HEK293 (cell line): ENCODE results near the gene VGLL4.
"Not testable (repeated sequence)": the region's sequence is repeated elsewhere in the genome, so short reads cannot be mapped to it uniquely, and the experiment has no call there.

ENCODE experiments used
- CTCF ChIA-PET: fragments of 350-600 bp; formaldehyde crosslinking; extraction: SDS; loops from one replicate; lab custom pipeline; 2021; ENCODE audit warnings: antibody characterized with exemption; lab: Yijun Ruan, JAX
- POLR2A ChIA-PET: fragments of 300-600 bp; formaldehyde crosslinking; extraction: SDS; loops from one replicate; lab custom pipeline; 2020; ENCODE audit warnings: antibody characterized with exemption, inconsistent platforms; lab: Yijun Ruan, JAX
- H3K27ac ChIP-seq: fragments of 200-500 bp; sonication (Bioruptor generic); 2 replicates; pipeline ENCODE4 v1.5.1; 2014; ENCODE audit warnings: low read depth, low read length, control low read depth, inconsistent platforms; ENCODE audit errors: extremely low read depth
- H3K36me3 ChIP-seq, 2 experiments: fragments of 200-500 bp in 1 of 2; sonication (Bioruptor generic) in 1 of 2; 1 replicate in 1 of 2; 2 replicates in 1 of 2; pipeline ENCODE4 v1.5.1; 2014 to 2017; ENCODE audit warnings: inconsistent platforms in 2 of 2, low read length in 2 of 2; ENCODE audit not compliant: control insufficient read depth in 2 of 2, insufficient read depth in 1 of 2
- H3K4me1 ChIP-seq: fragments of 200-500 bp; sonication (Bioruptor generic); 2 replicates; pipeline ENCODE4 v1.5.1; 2014; ENCODE audit warnings: mild to moderate bottlenecking, low read length, inconsistent platforms; ENCODE audit not compliant: control insufficient read depth, insufficient read depth
- H3K4me3 ChIP-seq: 2 replicates; pipeline ENCODE4 v1.5.1; 2011; ENCODE audit warnings: low read depth, mild to moderate bottlenecking, control low read depth, low read length, moderate library complexity
- H3K9me3 ChIP-seq: fragments of 200-500 bp; sonication (Bioruptor generic); 2 replicates; pipeline ENCODE4 v1.5.1; 2014; ENCODE audit warnings: low read depth, low read length, inconsistent platforms; ENCODE audit not compliant: control insufficient read depth, insufficient read depth
- SCRT1 ChIP-seq: fragments of 450-650 bp; formaldehyde crosslinking; IDR thresholded peaks from 2 replicates; pipeline ENCODE4 v1.5.1; 2016; ENCODE audit warnings: missing biosample characterization, missing genetic modification characterization, borderline replicate concordance
- SP3 ChIP-seq: fragments of 450-650 bp; formaldehyde crosslinking; IDR thresholded peaks from 2 replicates; pipeline ENCODE4 v1.5.1; 2016; ENCODE audit warnings: missing biosample characterization, missing genetic modification characterization
- ZFHX2 ChIP-seq: fragments of 450-650 bp; formaldehyde crosslinking; conservative IDR thresholded peaks from 2 replicates; pipeline ENCODE4 v1.5.1; 2016; ENCODE audit warnings: missing biosample characterization, missing genetic modification characterization
- ZNF169 ChIP-seq: fragments of 450-650 bp; formaldehyde crosslinking; IDR thresholded peaks from 2 replicates; pipeline ENCODE4 v1.5.1; 2016; ENCODE audit warnings: missing biosample characterization, missing genetic modification characterization
- ZNF174 ChIP-seq: fragments of 450-650 bp; formaldehyde crosslinking; IDR thresholded peaks from 2 replicates; pipeline ENCODE4 v1.5.0; 2017; ENCODE audit warnings: missing biosample characterization, mild to moderate bottlenecking, missing genetic modification characterization
- ZNF2 ChIP-seq: fragments of 450-650 bp; formaldehyde crosslinking; IDR thresholded peaks from 2 replicates; pipeline ENCODE4 v1.5.1; 2016; ENCODE audit warnings: missing biosample characterization, missing genetic modification characterization
- ZNF214 ChIP-seq: fragments of 450-650 bp; formaldehyde crosslinking; IDR thresholded peaks from 2 replicates; pipeline ENCODE4 v1.5.1; 2017; ENCODE audit warnings: missing biosample characterization, mild to moderate bottlenecking, missing genetic modification characterization, borderline replicate concordance
- ZNF302 ChIP-seq: fragments of 450-650 bp; formaldehyde crosslinking; IDR thresholded peaks from 2 replicates; pipeline ENCODE4 v1.5.1; 2016; ENCODE audit warnings: missing biosample characterization, missing genetic modification characterization, low read depth
- ZNF341 ChIP-seq: fragments of 450-650 bp; formaldehyde crosslinking; IDR thresholded peaks from 2 replicates; pipeline ENCODE4; 2016; ENCODE audit warnings: low read depth, missing biosample characterization, missing genetic modification characterization
- ZNF37A ChIP-seq: fragments of 450-650 bp; IDR thresholded peaks from 2 replicates; pipeline ENCODE4 v1.5.1; 2018; ENCODE audit warnings: missing biosample characterization, missing genetic modification characterization
- ZNF404 ChIP-seq: fragments of 450-650 bp; formaldehyde crosslinking; IDR thresholded peaks from 2 replicates; pipeline ENCODE4 v1.5.1; 2017; ENCODE audit warnings: missing biosample characterization, missing genetic modification characterization
- ZNF48 ChIP-seq: fragments of 450-650 bp; formaldehyde crosslinking; IDR thresholded peaks from 2 replicates; pipeline ENCODE4 v1.5.1; 2016; ENCODE audit warnings: missing biosample characterization, missing genetic modification characterization
- ZNF529 ChIP-seq: fragments of 450-650 bp; formaldehyde crosslinking; IDR thresholded peaks from 2 replicates; pipeline ENCODE4 v1.5.1; 2017; ENCODE audit warnings: missing genetic modification characterization, missing biosample characterization; ENCODE audit not compliant: insufficient replicate concordance
- ZNF585B ChIP-seq: fragments of 450-650 bp; formaldehyde crosslinking; IDR thresholded peaks from 2 replicates; pipeline ENCODE4 v1.5.1; 2016; ENCODE audit warnings: missing biosample characterization, missing genetic modification characterization
- ZNF600 ChIP-seq: fragments of 450-650 bp; formaldehyde crosslinking; IDR thresholded peaks from 2 replicates; pipeline ENCODE4 v1.5.1; 2016; ENCODE audit warnings: missing biosample characterization, missing genetic modification characterization
- ZNF701 ChIP-seq: fragments of 450-650 bp; formaldehyde crosslinking; IDR thresholded peaks from 2 replicates; pipeline ENCODE4 v1.5.1; 2016; ENCODE audit warnings: missing biosample characterization, missing genetic modification characterization
- ZNF707 ChIP-seq: fragments of 450-650 bp; formaldehyde crosslinking; IDR thresholded peaks from 2 replicates; pipeline ENCODE4 v1.5.1; 2016; ENCODE audit warnings: missing biosample characterization, missing genetic modification characterization
- ZNF768 ChIP-seq: fragments of 450-650 bp; formaldehyde crosslinking; IDR thresholded peaks from 2 replicates; pipeline ENCODE4 v1.5.1; 2018; ENCODE audit warnings: missing biosample characterization, mild to moderate bottlenecking, missing genetic modification characterization
- TF ChIP-seq, protein P1 (sequence below): fragments of 450-650 bp; formaldehyde crosslinking; IDR thresholded peaks from 2 replicates; pipeline ENCODE4 v1.5.1; 2016; ENCODE audit warnings: missing biosample characterization, missing genetic modification characterization, low read depth
- TF ChIP-seq, protein P2 (sequence below): fragments of 450-650 bp; formaldehyde crosslinking; IDR thresholded peaks from 2 replicates; pipeline ENCODE4 v1.5.1; 2017; ENCODE audit warnings: missing biosample characterization, missing genetic modification characterization

Gene VGLL4

DNA sequence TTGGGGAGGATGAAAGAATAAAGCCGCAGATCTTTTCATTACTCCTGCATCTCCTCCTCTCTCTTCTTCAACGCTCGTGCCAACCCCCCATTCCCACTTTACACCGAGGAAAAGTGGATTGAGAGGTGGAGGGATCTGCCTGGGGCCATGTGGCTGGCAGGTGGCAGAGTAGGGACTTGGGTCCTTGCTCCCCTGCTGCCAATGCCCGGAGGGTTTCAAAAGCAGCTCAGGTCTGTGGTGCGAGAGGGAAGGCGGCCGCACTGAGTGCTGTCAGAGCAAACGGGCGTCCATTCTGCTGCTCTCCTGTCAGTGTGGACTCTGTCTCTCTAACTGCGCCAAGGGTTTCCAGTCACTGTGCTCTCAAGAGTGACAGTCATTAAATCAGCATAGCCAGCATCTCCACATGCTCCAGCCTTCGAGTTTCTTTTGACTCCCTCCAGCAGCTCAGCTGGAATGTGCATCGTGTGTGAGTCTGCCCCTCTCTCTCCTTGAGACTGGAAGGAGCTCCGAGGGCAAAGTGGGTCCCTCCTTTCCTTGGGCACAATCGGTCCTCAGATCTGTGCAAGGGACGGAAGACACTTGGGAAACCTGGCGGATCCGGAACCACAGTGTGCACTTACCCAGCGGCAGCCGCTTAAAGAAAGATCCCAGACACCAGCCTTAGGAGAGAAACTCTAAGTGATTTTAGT lies 68.6 kb downstream of the VGLL4 start:
- Histone ChIP-seq H3K4me3 (no peak overlapping the region), H3K36me3 (peaks cover 0 to 8% of the 10 kb centered on the region in 2 experiments; a peak in 2 of 3 replicates), H3K9me3 (no peaks in the 10 kb centered on the region)
- CTCF ChIA-PET = no interaction called here
- TF ChIP-seq SP3 (tag by site-specific recombination) = no peak
- no peak for TF ChIP-seq ZNF701 (tag by site-specific recombination)
- no peak for TF ChIP-seq ZNF600 (tag by site-specific recombination)
- no peak for TF ChIP-seq ZNF302 (tag by site-specific recombination)
- TF ChIP-seq, all 188 proteins: peak for 0
- POLR2A ChIA-PET = no interaction called here
- Histone ChIP-seq H3K27ac (no peak overlapping the region), H3K4me1 (no peaks in the 10 kb centered on the region)

DNA sequence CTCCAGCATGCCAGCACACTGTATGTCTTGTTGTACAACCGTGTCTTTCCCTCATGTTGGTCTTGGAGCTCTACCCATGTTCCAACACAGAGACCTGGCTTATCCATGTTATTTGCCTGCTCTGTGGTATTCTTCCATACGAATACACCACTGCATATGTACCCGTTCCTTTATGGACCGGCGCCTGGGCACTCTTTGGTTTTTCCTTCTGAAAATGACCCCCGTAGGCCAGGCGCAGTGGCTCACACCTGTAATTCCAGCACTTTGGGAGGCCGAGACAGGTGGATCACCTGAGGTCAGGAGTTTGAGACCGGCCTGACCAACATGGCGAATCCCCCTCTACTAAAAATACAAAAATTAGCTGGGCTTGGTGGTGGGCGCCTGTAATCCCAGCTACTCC lies 71.1 kb downstream of the VGLL4 start:
- H3K36me3 ChIP-seq = peaks cover 0 to 11% of the 10 kb centered on the region in 2 experiments; a peak in 2 of 3 replicates
- H3K4me3 ChIP-seq, H3K27ac ChIP-seq, POLR2A ChIA-PET, H3K4me1 ChIP-seq, H3K9me3 ChIP-seq: not testable (repeated sequence)
- CTCF ChIA-PET = interaction anchor here (0.5 to 0.6 kb wide), 2 partner anchors 73 to 80 kb away, joined by 3 to 4 read pairs; no protein-coding TSS in a partner anchor
- TF ChIP-seq ZNF600 (tag by site-specific recombination) = 0 out of 2 replicates have a peak, but pooled peaks have one; percentile 20

DNA sequence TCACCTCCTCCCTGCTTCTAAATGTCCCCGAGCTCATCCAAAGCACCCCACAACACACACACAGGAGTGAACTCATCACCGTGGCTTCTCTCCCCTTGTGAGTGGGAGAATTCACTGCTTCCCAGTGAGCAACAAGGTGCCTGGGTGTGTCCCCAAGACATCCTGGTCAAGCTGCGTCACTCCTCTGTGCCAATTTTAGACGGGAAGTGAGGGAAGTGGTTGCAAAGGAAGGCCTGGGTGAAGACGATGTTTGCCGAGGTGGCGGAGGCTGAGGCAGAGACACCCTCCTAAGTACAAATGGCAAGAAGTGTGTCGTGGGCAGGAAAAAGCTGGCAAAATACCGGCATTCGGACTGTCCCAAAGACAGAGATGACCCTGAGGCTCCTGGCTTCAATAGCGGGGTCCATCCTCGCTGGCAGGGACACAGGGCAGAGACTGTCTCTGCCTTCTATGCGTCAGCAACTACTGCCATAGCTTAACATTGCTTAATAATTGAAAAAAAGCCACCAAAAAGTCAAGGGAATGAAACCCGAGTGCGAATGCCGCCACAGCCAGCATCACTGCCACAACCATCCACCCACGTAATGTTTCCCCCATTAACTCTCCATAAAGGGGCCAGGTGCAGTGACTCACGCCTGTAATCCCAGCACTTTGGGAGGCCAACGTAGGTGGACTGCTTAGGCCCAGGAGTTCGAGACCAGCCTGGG lies 72.8 kb downstream of the VGLL4 start:
- Histone ChIP-seq H3K9me3 (no peaks in the 10 kb centered on the region), H3K4me1 (no peaks in the 10 kb centered on the region), H3K4me3 (no peak overlapping the region), H3K27ac (no peak overlapping the region), H3K36me3 (peaks cover 0 to 23% of the 10 kb centered on the region in 2 experiments; a peak in 2 of 3 replicates)
- TF ChIP-seq ZNF404 (tag by site-specific recombination) = no peak
- no peak for TF ChIP-seq ZNF341 (tag by site-specific recombination)
- TF ChIP-seq ZNF529 (tag by site-specific recombination) = no peak
- TF ChIP-seq, protein P1, sequence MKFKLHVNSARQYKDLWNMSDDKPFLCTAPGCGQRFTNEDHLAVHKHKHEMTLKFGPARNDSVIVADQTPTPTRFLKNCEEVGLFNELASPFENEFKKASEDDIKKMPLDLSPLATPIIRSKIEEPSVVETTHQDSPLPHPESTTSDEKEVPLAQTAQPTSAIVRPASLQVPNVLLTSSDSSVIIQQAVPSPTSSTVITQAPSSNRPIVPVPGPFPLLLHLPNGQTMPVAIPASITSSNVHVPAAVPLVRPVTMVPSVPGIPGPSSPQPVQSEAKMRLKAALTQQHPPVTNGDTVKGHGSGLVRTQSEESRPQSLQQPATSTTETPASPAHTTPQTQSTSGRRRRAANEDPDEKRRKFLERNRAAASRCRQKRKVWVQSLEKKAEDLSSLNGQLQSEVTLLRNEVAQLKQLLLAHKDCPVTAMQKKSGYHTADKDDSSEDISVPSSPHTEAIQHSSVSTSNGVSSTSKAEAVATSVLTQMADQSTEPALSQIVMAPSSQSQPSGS = no peak
- peak; percentile 76 for TF ChIP-seq ZFHX2
- no peak for TF ChIP-seq ZNF214
- TF ChIP-seq ZNF169 (tag by site-specific recombination) = no peak
- ChIA-PET POLR2A (no interaction called here), CTCF (no interaction called here)

DNA sequence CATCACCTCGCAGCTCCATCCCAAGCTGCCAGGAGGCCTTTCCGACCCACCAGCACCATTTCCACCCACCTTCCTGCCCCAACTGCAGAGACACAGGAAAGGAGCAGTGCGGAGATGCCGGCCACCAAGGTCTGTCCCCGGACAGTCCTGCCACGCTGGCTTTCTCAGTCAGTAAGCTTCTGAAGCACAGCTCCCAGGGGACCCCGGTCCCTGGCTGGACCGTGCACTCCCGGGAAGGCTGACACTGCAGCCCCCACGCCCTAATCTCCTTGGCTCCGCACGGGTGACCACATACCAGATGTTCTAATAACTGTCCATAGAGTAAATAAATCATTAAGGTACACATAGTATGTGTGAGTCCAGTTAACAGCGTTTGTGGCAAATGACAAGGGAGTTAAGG lies 73.5 kb downstream of the VGLL4 start:
- Histone ChIP-seq H3K9me3 (no peaks in the 10 kb centered on the region), H3K27ac (no peak overlapping the region), H3K36me3 (peaks cover 0 to 29% of the 10 kb centered on the region in 2 experiments; a peak in 2 of 3 replicates), H3K4me1 (no peaks in the 10 kb centered on the region), H3K4me3 (no peak overlapping the region)
- ChIA-PET POLR2A (no interaction called here), CTCF (interaction anchor here (0.6 to 1.8 kb wide), 2 partner anchors 30 to 191 kb away, joined by 3 to 12 read pairs; no protein-coding TSS in a partner anchor)
- TF ChIP-seq SCRT1 (no peak), ZNF214 (no peak), ZNF404 (tag by site-specific recombination) (no peak), ZNF2 (tag by site-specific recombination) (no peak), ZNF707 (tag by site-specific recombination) (no peak), ZNF37A (tag by site-specific recombination) (no peak), ZNF174 (tag by site-specific recombination) (no peak), ZNF585B (tag by site-specific recombination) (no peak), ZNF529 (tag by site-specific recombination) (no peak), ZNF768 (tag by site-specific recombination) (no peak), ZNF48 (tag by site-specific recombination) (no peak)
- TF ChIP-seq, protein P2, sequence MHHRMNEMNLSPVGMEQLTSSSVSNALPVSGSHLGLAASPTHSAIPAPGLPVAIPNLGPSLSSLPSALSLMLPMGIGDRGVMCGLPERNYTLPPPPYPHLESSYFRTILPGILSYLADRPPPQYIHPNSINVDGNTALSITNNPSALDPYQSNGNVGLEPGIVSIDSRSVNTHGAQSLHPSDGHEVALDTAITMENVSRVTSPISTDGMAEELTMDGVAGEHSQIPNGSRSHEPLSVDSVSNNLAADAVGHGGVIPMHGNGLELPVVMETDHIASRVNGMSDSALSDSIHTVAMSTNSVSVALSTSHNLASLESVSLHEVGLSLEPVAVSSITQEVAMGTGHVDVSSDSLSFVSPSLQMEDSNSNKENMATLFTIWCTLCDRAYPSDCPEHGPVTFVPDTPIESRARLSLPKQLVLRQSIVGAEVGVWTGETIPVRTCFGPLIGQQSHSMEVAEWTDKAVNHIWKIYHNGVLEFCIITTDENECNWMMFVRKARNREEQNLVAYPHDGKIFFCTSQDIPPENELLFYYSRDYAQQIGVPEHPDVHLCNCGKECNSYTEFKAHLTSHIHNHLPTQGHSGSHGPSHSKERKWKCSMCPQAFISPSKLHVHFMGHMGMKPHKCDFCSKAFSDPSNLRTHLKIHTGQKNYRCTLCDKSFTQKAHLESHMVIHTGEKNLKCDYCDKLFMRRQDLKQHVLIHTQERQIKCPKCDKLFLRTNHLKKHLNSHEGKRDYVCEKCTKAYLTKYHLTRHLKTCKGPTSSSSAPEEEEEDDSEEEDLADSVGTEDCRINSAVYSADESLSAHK (tag by site-specific recombination) = no peak
- TF ChIP-seq, protein P1 = no peak
